ENCODE results near the gene KRTAP1-5.

DNA sequence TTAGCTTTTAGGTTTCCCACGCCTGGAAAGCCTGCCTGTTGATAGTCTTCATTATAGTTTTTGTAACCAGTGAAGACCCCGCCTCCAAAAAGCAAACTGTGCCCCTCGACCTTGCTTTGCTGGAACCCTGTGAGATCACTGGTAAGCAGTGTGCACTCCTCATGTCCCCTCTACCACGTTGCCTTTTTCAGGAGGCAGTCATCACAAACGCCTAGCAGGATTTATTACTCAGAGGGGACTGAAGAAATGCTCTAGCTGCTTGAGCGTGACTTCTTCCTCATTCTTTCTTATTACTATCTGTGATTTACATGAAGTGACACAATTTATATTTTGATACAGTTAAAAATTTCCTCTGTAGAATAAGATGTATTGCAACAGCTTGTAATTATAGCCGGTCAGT lies 11.6 kb downstream of the KRTAP1-5 start:
- TF ChIP-seq, protein P1, sequence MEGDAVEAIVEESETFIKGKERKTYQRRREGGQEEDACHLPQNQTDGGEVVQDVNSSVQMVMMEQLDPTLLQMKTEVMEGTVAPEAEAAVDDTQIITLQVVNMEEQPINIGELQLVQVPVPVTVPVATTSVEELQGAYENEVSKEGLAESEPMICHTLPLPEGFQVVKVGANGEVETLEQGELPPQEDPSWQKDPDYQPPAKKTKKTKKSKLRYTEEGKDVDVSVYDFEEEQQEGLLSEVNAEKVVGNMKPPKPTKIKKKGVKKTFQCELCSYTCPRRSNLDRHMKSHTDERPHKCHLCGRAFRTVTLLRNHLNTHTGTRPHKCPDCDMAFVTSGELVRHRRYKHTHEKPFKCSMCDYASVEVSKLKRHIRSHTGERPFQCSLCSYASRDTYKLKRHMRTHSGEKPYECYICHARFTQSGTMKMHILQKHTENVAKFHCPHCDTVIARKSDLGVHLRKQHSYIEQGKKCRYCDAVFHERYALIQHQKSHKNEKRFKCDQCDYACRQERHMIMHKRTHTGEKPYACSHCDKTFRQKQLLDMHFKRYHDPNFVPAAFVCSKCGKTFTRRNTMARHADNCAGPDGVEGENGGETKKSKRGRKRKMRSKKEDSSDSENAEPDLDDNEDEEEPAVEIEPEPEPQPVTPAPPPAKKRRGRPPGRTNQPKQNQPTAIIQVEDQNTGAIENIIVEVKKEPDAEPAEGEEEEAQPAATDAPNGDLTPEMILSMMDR (IDR thresholded peaks at IDR 0.05; ENCODE audit: low read depth, low read length, missing input control) = no peak
- TF ChIP-seq, protein P2, sequence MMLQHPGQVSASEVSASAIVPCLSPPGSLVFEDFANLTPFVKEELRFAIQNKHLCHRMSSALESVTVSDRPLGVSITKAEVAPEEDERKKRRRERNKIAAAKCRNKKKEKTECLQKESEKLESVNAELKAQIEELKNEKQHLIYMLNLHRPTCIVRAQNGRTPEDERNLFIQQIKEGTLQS (IDR thresholded peaks at IDR 0.05) = no peak
- TF ChIP-seq SP1 (IDR thresholded peaks at IDR 0.05) = no peak
- TF ChIP-seq, protein P3, sequence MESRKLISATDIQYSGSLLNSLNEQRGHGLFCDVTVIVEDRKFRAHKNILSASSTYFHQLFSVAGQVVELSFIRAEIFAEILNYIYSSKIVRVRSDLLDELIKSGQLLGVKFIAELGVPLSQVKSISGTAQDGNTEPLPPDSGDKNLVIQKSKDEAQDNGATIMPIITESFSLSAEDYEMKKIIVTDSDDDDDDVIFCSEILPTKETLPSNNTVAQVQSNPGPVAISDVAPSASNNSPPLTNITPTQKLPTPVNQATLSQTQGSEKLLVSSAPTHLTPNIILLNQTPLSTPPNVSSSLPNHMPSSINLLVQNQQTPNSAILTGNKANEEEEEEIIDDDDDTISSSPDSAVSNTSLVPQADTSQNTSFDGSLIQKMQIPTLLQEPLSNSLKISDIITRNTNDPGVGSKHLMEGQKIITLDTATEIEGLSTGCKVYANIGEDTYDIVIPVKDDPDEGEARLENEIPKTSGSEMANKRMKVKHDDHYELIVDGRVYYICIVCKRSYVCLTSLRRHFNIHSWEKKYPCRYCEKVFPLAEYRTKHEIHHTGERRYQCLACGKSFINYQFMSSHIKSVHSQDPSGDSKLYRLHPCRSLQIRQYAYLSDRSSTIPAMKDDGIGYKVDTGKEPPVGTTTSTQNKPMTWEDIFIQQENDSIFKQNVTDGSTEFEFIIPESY (IDR thresholded peaks at IDR 0.05) = no peak
- no peak for TF ChIP-seq RXRA (IDR thresholded peaks at IDR 0.05)
- no peak for TF ChIP-seq EGR1 (IDR thresholded peaks at IDR 0.05; ENCODE audit: low read depth in 2 of 2)
- no peak for TF ChIP-seq GABPA (IDR thresholded peaks at IDR 0.05 in 1 of 2, conservative IDR thresholded peaks at IDR 0.05 in 1 of 2)
- TF ChIP-seq, protein P4, sequence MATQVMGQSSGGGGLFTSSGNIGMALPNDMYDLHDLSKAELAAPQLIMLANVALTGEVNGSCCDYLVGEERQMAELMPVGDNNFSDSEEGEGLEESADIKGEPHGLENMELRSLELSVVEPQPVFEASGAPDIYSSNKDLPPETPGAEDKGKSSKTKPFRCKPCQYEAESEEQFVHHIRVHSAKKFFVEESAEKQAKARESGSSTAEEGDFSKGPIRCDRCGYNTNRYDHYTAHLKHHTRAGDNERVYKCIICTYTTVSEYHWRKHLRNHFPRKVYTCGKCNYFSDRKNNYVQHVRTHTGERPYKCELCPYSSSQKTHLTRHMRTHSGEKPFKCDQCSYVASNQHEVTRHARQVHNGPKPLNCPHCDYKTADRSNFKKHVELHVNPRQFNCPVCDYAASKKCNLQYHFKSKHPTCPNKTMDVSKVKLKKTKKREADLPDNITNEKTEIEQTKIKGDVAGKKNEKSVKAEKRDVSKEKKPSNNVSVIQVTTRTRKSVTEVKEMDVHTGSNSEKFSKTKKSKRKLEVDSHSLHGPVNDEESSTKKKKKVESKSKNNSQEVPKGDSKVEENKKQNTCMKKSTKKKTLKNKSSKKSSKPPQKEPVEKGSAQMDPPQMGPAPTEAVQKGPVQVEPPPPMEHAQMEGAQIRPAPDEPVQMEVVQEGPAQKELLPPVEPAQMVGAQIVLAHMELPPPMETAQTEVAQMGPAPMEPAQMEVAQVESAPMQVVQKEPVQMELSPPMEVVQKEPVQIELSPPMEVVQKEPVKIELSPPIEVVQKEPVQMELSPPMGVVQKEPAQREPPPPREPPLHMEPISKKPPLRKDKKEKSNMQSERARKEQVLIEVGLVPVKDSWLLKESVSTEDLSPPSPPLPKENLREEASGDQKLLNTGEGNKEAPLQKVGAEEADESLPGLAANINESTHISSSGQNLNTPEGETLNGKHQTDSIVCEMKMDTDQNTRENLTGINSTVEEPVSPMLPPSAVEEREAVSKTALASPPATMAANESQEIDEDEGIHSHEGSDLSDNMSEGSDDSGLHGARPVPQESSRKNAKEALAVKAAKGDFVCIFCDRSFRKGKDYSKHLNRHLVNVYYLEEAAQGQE (IDR thresholded peaks at IDR 0.05) = no peak
- no peak for TF ChIP-seq RAD21 (IDR thresholded peaks at IDR 0.05)
- no peak for TF ChIP-seq YY1 (IDR thresholded peaks at IDR 0.05)
- TF ChIP-seq, protein P5, sequence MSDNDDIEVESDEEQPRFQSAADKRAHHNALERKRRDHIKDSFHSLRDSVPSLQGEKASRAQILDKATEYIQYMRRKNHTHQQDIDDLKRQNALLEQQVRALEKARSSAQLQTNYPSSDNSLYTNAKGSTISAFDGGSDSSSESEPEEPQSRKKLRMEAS (IDR thresholded peaks at IDR 0.05) = no peak
- no peak for TF ChIP-seq FOXA1 (IDR thresholded peaks at IDR 0.05)
- no peak for TF ChIP-seq TAF1 (conservative IDR thresholded peaks at IDR 0.05)

Data from liver (tissue), 3 donors.